ENCODE data around the gene GLTPD2.

Gene GLTPD2

DNA sequence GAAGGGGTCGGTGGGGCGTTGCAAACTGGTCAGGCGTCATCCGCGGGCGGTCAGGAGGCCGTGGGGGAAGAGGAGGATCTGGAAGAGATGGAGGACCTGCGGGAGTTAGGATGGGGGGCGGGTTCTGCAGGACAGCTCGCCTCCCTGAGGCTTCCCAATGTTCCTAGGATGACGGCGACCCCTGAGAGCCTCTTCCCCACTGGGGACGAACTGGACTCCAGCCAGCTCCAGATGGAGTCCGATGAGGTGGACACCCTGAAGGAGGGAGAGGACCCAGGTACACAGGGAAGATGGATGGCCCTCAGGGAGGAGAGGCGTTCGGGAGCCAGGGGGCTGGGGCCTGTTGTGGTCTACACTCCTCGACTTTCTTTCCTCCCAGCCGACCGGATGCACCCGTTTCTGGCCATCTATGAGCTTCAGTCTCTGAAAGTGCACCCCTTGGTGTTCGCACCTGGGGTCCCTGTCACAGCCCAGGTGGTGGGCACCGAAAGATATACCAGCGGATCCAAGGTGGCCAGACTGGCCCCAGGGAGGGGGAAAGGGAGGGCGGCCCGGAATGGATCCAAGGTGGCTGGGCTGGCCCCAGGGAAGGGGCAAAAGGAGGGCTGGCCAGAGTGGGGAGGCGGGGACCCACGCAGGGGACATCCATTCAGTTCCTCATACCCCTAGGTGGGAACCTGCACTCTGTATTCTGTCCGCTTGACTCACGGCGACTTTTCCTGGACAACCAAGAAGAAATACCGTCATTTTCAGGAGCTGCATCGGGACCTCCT, 19.0 kb downstream of the GLTPD2 start:
- Histone ChIP-seq H3K4me3 (ENCODE audit: low read depth, low read length) (peak overlapping the region; percentile 71), H2AFZ (peak overlapping the region; percentile 92), H3K27me3 (ENCODE audit: control insufficient read depth, insufficient read depth, low read length) (no peaks in the 10 kb centered on the region), H3K4me2 (ENCODE audit: low read length) (peak overlapping the region; percentile 83), H3K9ac (no peak overlapping the region), H3K4me1 (peaks cover 8% of the 10 kb centered on the region), H3K79me2 (no peaks in the 10 kb centered on the region), H3K9me3 (ENCODE audit: control insufficient read depth, low read length) (no peaks in the 10 kb centered on the region), H3K27ac (no peak overlapping the region), H3K36me3 (ENCODE audit: control insufficient read depth, insufficient read depth, low read length) (no peaks in the 10 kb centered on the region)
- TF ChIP-seq, protein P1, sequence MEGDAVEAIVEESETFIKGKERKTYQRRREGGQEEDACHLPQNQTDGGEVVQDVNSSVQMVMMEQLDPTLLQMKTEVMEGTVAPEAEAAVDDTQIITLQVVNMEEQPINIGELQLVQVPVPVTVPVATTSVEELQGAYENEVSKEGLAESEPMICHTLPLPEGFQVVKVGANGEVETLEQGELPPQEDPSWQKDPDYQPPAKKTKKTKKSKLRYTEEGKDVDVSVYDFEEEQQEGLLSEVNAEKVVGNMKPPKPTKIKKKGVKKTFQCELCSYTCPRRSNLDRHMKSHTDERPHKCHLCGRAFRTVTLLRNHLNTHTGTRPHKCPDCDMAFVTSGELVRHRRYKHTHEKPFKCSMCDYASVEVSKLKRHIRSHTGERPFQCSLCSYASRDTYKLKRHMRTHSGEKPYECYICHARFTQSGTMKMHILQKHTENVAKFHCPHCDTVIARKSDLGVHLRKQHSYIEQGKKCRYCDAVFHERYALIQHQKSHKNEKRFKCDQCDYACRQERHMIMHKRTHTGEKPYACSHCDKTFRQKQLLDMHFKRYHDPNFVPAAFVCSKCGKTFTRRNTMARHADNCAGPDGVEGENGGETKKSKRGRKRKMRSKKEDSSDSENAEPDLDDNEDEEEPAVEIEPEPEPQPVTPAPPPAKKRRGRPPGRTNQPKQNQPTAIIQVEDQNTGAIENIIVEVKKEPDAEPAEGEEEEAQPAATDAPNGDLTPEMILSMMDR (IDR thresholded peaks at IDR 0.05): no peak

DNA sequence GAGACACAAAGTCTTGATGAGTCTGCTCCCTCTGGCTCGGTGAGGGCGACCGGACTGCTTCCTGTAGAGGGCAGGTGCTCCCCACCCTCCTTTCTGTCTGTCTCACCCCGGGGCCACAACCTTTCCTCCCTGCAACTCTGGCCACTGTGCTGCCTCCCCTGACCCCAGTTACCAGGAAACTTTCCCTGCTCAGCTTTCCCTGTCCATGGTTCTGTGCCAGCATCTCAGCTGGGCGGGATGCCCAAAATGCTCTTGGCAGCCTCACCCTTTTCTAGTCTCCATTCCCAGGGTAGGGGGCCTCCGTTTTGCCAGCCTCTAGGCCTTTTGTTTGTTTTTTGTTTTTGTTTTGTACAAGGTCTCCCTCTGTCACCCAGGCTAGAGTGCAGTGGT, 19.6 kb downstream of the GLTPD2 start:
- H3K4me3 ChIP-seq (ENCODE audit: low read depth, low read length): peak overlapping the region; percentile 22
- H2AFZ ChIP-seq: no peak overlapping the region
- H3K27ac ChIP-seq: no peak overlapping the region
- peak overlapping the region; percentile 83 for H3K4me2 ChIP-seq (ENCODE audit: low read length)
- H3K9me3 ChIP-seq (ENCODE audit: control insufficient read depth, low read length): no peaks in the 10 kb centered on the region
- no peaks in the 10 kb centered on the region for H3K36me3 ChIP-seq (ENCODE audit: control insufficient read depth, insufficient read depth, low read length)
- H3K27me3 ChIP-seq (ENCODE audit: control insufficient read depth, insufficient read depth, low read length): no peaks in the 10 kb centered on the region
- no peaks in the 10 kb centered on the region for H3K79me2 ChIP-seq
- no peak overlapping the region for H3K9ac ChIP-seq
- TF ChIP-seq, protein P1 (IDR thresholded peaks at IDR 0.05): no peak
- peaks cover 8% of the 10 kb centered on the region for H3K4me1 ChIP-seq

DNA sequence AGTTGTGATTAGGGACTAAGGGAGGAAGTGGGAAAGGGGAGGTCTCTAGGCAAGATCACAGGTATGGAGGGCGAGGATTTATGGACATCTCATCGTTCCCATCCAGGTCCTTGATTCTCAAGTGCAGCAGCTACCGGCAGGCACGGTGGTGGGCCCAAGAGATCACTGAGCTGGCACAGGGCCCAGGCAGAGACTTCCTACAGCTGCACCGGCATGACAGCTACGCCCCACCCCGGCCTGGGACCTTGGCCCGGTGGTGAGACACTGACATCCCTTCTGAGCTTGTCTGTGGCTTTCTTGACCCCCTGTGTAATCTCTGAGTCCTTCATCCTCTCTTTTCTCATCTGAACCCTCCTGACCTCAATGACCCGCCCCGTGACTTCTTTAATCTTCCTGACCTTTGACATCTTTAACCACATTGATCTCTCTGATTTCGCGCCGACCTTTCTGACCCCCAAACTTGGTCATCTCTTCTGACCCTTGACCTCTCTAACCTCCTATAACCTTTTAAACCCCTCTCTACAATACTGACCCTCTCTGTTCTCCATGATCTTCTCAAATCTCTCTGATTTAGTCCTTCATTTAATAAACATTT, 22.0 kb downstream of the GLTPD2 start:
- Histone ChIP-seq H3K79me2 (no peaks in the 10 kb centered on the region), H3K4me1 (peaks cover 8% of the 10 kb centered on the region), H3K27ac (no peak overlapping the region), H3K36me3 (ENCODE audit: control insufficient read depth, insufficient read depth, low read length) (no peaks in the 10 kb centered on the region), H3K9me3 (ENCODE audit: control insufficient read depth, low read length) (no peaks in the 10 kb centered on the region), H2AFZ (no peak overlapping the region), H3K9ac (no peak overlapping the region), H3K4me3 (ENCODE audit: low read depth, low read length) (no peak overlapping the region), H3K27me3 (ENCODE audit: control insufficient read depth, insufficient read depth, low read length) (no peaks in the 10 kb centered on the region), H3K4me2 (ENCODE audit: low read length) (no peak overlapping the region)
- TF ChIP-seq, protein P1 (IDR thresholded peaks at IDR 0.05): no peak

DNA sequence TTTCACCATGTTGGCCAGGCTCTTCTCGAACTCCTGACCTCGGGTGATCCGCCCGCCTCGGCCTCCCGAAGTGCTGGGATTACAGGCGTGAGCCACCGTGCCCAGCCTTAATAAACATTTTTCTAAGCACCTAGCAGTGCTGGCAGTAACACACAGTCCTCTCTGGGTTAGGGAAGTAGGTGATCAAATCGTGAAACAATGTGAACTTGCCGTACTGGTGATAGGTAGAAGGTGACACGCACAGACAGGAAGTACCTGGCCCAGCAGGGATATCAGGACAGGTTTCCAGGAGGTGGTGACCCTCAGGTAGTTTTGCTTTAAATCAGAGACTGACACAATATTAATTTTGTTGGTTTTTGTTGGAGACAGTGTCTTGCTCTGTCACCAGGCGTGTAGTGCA, 22.7 kb downstream of the GLTPD2 start:
- Histone ChIP-seq H3K27ac (no peak overlapping the region), H3K27me3 (ENCODE audit: control insufficient read depth, insufficient read depth, low read length) (no peaks in the 10 kb centered on the region), H3K9ac (no peak overlapping the region), H2AFZ (no peak overlapping the region), H3K4me3 (ENCODE audit: low read depth, low read length) (no peak overlapping the region), H3K4me1 (peaks cover 8% of the 10 kb centered on the region), H3K36me3 (ENCODE audit: control insufficient read depth, insufficient read depth, low read length) (no peaks in the 10 kb centered on the region), H3K4me2 (ENCODE audit: low read length) (no peak overlapping the region), H3K79me2 (no peaks in the 10 kb centered on the region), H3K9me3 (ENCODE audit: control insufficient read depth, low read length) (no peaks in the 10 kb centered on the region)
- TF ChIP-seq, protein P1 (IDR thresholded peaks at IDR 0.05): no peak

All from parathyroid adenoma (tissue), 2 donors.